GM23338 (cell line): ENCODE data around the gene TSFM. TPM values are rescaled to one million over a fixed set of nuclear protein-coding genes. Genes with fewer than 3 reads are reported as not detected.

Source experiments
- ATAC-seq: fragments of 200-7000 bp; cut with Tn5 transposase; 3 replicates; pipeline ENCODE4 v1.9.1; 2020
- DNase-seq: peaks from one replicate; pipeline ENCODE4 v3.0.0-alpha.2; 2015; ENCODE audit warnings: low spot score
- H2AFZ ChIP-seq: fragments of 200-600 bp; sonication (generic); 2 replicates; pipeline ENCODE4 v1.8.0; 2016; ENCODE audit warnings: antibody characterized with exemption, mild to moderate bottlenecking, moderate library complexity
- H3F3A ChIP-seq: fragments of 200-600 bp; sonication (generic); replicated peaks from 2 replicates; pipeline ENCODE4 v1.8.0; 2017; ENCODE audit warnings: antibody characterized with exemption, mixed run types, low read depth
- H3K27ac ChIP-seq: fragments of 200-600 bp; sonication (generic); 2 replicates; pipeline ENCODE4 v1.6.1; 2016; ENCODE audit warnings: low read depth
- H3K27me3 ChIP-seq: fragments of 200-600 bp; sonication (generic); 2 replicates; pipeline ENCODE4 v1.8.0; 2016; ENCODE audit warnings: mild to moderate bottlenecking, mixed run types, moderate library complexity; ENCODE audit not compliant: insufficient read depth
- H3K36me3 ChIP-seq: fragments of 200-600 bp; sonication (generic); 2 replicates; pipeline ENCODE4 v1.8.0; 2016; ENCODE audit warnings: mild to moderate bottlenecking; ENCODE audit not compliant: insufficient read depth
- H3K4me1 ChIP-seq: fragments of 200-600 bp; sonication (generic); 2 replicates; pipeline ENCODE4 v1.8.0; 2016; ENCODE audit warnings: mild to moderate bottlenecking, moderate library complexity; ENCODE audit not compliant: insufficient read depth
- H3K4me2 ChIP-seq: fragments of 200-600 bp; sonication (generic); 2 replicates; pipeline ENCODE4 v1.7.1; 2017; ENCODE audit warnings: mixed run types
- H3K4me3 ChIP-seq: fragments of 200-600 bp; sonication (generic); 2 replicates; pipeline ENCODE4 v1.6.1; 2016; ENCODE audit warnings: mixed run types
- H3K79me2 ChIP-seq: fragments of 200-600 bp; sonication (generic); replicated peaks from 2 replicates; pipeline ENCODE4 v1.8.0; 2017; ENCODE audit warnings: mild to moderate bottlenecking; ENCODE audit not compliant: insufficient read depth
- H3K9me2 ChIP-seq: fragments of 200-600 bp; sonication (generic); 2 replicates; pipeline ENCODE4 v1.8.0; 2017; ENCODE audit not compliant: insufficient read depth
- H4K20me1 ChIP-seq: fragments of 200-600 bp; sonication (generic); replicated peaks from 2 replicates; pipeline ENCODE4 v1.8.0; 2017; ENCODE audit warnings: mild to moderate bottlenecking; ENCODE audit not compliant: insufficient read depth
- H3K27ac Mint-ChIP-seq: 2 replicates; pipeline ENCODE4 v1.8.0; 2020; ENCODE audit warnings: inconsistent platforms, mild to moderate bottlenecking, moderate library complexity, mixed read lengths
- H3K27me3 Mint-ChIP-seq: 3 replicates; pipeline ENCODE4 v1.8.0; 2022; ENCODE audit warnings: low read depth, mild to moderate bottlenecking, moderate library complexity, mixed read lengths, inconsistent platforms; ENCODE audit not compliant: insufficient read depth, poor library complexity
- H3K36me3 Mint-ChIP-seq: 3 replicates; pipeline ENCODE4 v1.8.0; 2021; ENCODE audit warnings: low read depth, mild to moderate bottlenecking, inconsistent platforms, moderate library complexity, mixed read lengths
- H3K4me1 Mint-ChIP-seq: 3 replicates; pipeline ENCODE4 v1.8.0; 2020; ENCODE audit warnings: mild to moderate bottlenecking, inconsistent platforms, mixed read lengths
- H3K4me3 Mint-ChIP-seq: 3 replicates; pipeline ENCODE4 v1.8.0; 2021; ENCODE audit warnings: moderate library complexity, mild to moderate bottlenecking, inconsistent platforms, mixed read lengths
- H3K9me3 Mint-ChIP-seq: 3 replicates; pipeline ENCODE4 v1.8.0; 2020; ENCODE audit warnings: moderate library complexity, mild to moderate bottlenecking, inconsistent platforms, mixed read lengths
- CREB1 ChIP-seq: fragments of 250-450 bp; sonication (Bioruptor Pico); IDR thresholded peaks from 2 replicates; pipeline ENCODE4 v1.5.0; 2020; ENCODE audit warnings: low read depth, mild to moderate bottlenecking, moderate library complexity
- CTCF ChIP-seq, 2 experiments: fragments of 200-600 bp in 1 of 2; sonication (generic) in 1 of 2; conservative IDR thresholded peaks; 2 replicates each; pipeline versions ENCODE4 v1.5.1 to v1.6.1; 2016 to 2017; ENCODE audit warnings: antibody characterized with exemption in 2 of 2, low read depth in 2 of 2, mild to moderate bottlenecking in 2 of 2, moderate library complexity in 1 of 2
- ETS1 ChIP-seq: IDR thresholded peaks from 2 replicates; pipeline ENCODE4 v1.6.1; 2016; ENCODE audit warnings: antibody characterized with exemption
- EZH2 ChIP-seq: fragments of 200-600 bp; sonication (generic); IDR thresholded peaks from one replicate; pipeline ENCODE4 v1.8.0; 2017; ENCODE audit warnings: antibody characterized with exemption, mild to moderate bottlenecking, low read depth; ENCODE audit not compliant: unreplicated experiment
- EZH2phosphoT487 ChIP-seq: fragments of 200-600 bp; sonication (generic); IDR thresholded peaks from one replicate; pipeline ENCODE4 v1.8.1; 2018; ENCODE audit warnings: antibody characterized with exemption; ENCODE audit not compliant: unreplicated experiment
- JUNB ChIP-seq: IDR thresholded peaks from one replicate; pipeline ENCODE4 v1.6.1; 2016; ENCODE audit warnings: antibody characterized with exemption; ENCODE audit not compliant: unreplicated experiment
- NANOG ChIP-seq: IDR thresholded peaks from 2 replicates; pipeline ENCODE4 v1.6.1; 2016; ENCODE audit warnings: antibody characterized with exemption, borderline replicate concordance
- POLR2AphosphoS5 ChIP-seq: IDR thresholded peaks from 2 replicates; pipeline ENCODE4 v1.6.1; 2016; ENCODE audit warnings: antibody characterized with exemption, low read depth
- STAT1 ChIP-seq: IDR thresholded peaks from one replicate; pipeline ENCODE4 v1.6.1; 2016; ENCODE audit warnings: antibody characterized with exemption; ENCODE audit not compliant: unreplicated experiment
- ZNF114 ChIP-seq: fragments of 250-450 bp; sonication (Bioruptor Pico); IDR thresholded peaks from 2 replicates; pipeline ENCODE4 v1.5.0; 2020; ENCODE audit warnings: mild to moderate bottlenecking, moderate library complexity
- ZNF331 ChIP-seq: fragments of 250-450 bp; sonication (Bioruptor Pico); IDR thresholded peaks from 2 replicates; pipeline ENCODE4 v1.5.0; 2020; ENCODE audit warnings: low read depth, mild to moderate bottlenecking, moderate library complexity
- polyA plus RNA-seq: library from polyadenylated mRNA; unstranded; fragments of >200 nt; fragmentation: Nextera tagmentation; extraction: Ambion mirVana; gene quantifications from 2 replicates; pipeline ENCODE4 v1.2.1, GENCODE V29; 2016
- total RNA-seq: library from RNA; depleted of rRNA; stranded (reverse); fragments of >200 nt; shearing (Covaris generic); gene quantifications from 2 replicates; pipeline ENCODE4 v1.2.3, GENCODE V29; 2014
- TF ChIP-seq, protein P1 (sequence below): IDR thresholded peaks from one replicate; pipeline ENCODE4 v1.6.1; 2018; ENCODE audit warnings: antibody characterized with exemption; ENCODE audit not compliant: unreplicated experiment

The TSFM gene
- total and polyA plus RNA-seq, 2 experiments from 2014 or later = 29.5 to 43.1 TPM

DNA sequence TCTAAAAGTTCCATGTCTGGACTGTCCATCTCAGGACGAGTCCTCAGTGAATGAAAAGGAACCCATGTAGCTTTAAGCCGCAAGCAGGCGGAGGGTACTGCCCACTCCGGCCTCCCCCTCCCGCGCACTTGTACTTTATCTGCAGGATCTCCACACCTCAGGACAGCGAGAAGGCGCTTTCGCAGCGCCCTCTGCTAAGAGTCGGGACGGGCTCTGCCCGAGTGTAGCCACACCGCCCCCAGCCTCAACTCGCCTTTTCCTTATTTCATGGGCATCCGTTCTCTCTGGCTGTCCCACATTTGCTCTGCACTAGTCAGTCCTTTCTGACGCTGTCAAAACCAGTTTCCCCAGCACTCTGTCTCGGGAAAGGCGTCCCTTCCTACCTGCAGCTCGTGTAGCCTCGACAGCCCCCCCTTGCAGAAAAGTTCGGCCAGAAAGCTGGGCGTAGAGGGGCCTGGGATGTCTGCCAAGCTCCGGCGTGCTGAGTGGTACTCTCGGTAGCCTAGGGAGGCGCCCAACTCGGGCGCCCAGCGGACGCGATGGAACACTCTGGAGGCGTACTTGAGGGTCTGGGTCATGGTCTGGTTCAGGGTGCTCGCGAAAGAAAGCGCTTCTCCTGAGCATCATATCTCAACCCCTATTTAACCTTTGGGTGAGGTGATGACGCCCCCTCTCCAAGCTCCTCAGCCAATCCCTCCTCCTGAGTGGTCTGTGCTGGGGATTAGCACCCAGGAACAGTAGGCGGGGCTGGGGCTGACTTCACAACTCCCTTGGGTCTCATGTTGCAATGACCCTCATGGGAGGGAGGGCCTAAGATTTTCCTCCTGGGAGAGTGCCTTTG lies 15.9 kb upstream of the TSFM start, which contains the start of gene CYP27B1:
Gene CYP27B1, minus strand, starts transcription at position 615 of the 841 bp plus-strand sequence. Its CDS starts 37 bp downstream, at position 578.
- Histone ChIP-seq H3K27ac (no peak within 1 kb of the TSS), H3K4me2 (peak within 1 kb of the TSS; percentile 97), H3K79me2 (no peaks in the 10 kb centered on the region), H3K27me3 (peaks cover 63% of the 10 kb centered on the region), H3K4me1 (peaks cover 21% of the 10 kb centered on the region; the same call in 1 of the 2 replicates), H3K4me3 (peak within 1 kb of the TSS; percentile 83), H3K36me3 (no peaks in the 10 kb centered on the region; the same call in 1 of the 2 replicates), H3K9me2 (no peaks in the 10 kb centered on the region), H3F3A (peaks cover 11% of the 10 kb centered on the region), H4K20me1 (0 out of 2 replicates have a peak, but pooled peaks cover 7% of the 10 kb centered on the region), H2AFZ (no peak within 1 kb of the TSS; the same call in 1 of the 2 replicates)
- Mint-ChIP-seq H3K36me3 (peaks cover 35% of the 10 kb centered on the region), H3K4me3 (peak within 1 kb of the TSS; percentile 68), H3K4me1 (peaks cover 39% of the 10 kb centered on the region), H3K27ac (no peak within 1 kb of the TSS), H3K9me3 (no peaks in the 10 kb centered on the region), H3K27me3 (peaks cover 42% of the 10 kb centered on the region)
- peak; percentile 34; the same call in 1 of the 2 replicates for TF ChIP-seq POLR2AphosphoS5
- TF ChIP-seq EZH2 = peak; percentile 30
- TF ChIP-seq CREB1 = no peak
- DNase-seq (peak; percentile 86), ATAC-seq (peak; percentile 54)

GRCh38 chr12:57767305-57767698 lies 15.3 kb upstream of the TSFM start:
- no peak overlapping the region for H3K27ac ChIP-seq
- peak overlapping the region; percentile 97 for H3K4me2 ChIP-seq
- peaks cover 57% of the 10 kb centered on the region for H3K27me3 ChIP-seq
- Mint-ChIP-seq H3K9me3 (no peaks in the 10 kb centered on the region), H3K27ac (no peak overlapping the region), H3K4me3 (peak overlapping the region; percentile 68), H3K27me3 (peaks cover 45% of the 10 kb centered on the region), H3K36me3 (peaks cover 35% of the 10 kb centered on the region), H3K4me1 (peaks cover 39% of the 10 kb centered on the region)
- peaks cover 21% of the 10 kb centered on the region; the same call in 1 of the 2 replicates for H3K4me1 ChIP-seq
- DNase-seq (no peak), ATAC-seq (no peak)
- no peak overlapping the region for H2AFZ ChIP-seq
- 0 out of 2 replicates have a peak, but pooled peaks cover 7% of the 10 kb centered on the region for H4K20me1 ChIP-seq
- no peaks in the 10 kb centered on the region for H3K9me2 ChIP-seq
- no peaks in the 10 kb centered on the region; the same call in 1 of the 2 replicates for H3K36me3 ChIP-seq
- H3K4me3 ChIP-seq = peak overlapping the region; percentile 83
- no peaks in the 10 kb centered on the region for H3K79me2 ChIP-seq
- H3F3A ChIP-seq = peaks cover 11% of the 10 kb centered on the region
- TF ChIP-seq JUNB (no peak), POLR2AphosphoS5 (no peak), STAT1 (no peak), CTCF (conservative IDR thresholded peaks at IDR 0.05; ENCODE audit: low read depth in 2 of 2) (no peak), ETS1 (no peak), EZH2phosphoT487 (no peak), EZH2 (no peak), ZNF331 (CRISPR knock-in tag) (no peak), CREB1 (no peak), ZNF114 (CRISPR knock-in tag) (no peak), NANOG (no peak)
- TF ChIP-seq, protein P1, sequence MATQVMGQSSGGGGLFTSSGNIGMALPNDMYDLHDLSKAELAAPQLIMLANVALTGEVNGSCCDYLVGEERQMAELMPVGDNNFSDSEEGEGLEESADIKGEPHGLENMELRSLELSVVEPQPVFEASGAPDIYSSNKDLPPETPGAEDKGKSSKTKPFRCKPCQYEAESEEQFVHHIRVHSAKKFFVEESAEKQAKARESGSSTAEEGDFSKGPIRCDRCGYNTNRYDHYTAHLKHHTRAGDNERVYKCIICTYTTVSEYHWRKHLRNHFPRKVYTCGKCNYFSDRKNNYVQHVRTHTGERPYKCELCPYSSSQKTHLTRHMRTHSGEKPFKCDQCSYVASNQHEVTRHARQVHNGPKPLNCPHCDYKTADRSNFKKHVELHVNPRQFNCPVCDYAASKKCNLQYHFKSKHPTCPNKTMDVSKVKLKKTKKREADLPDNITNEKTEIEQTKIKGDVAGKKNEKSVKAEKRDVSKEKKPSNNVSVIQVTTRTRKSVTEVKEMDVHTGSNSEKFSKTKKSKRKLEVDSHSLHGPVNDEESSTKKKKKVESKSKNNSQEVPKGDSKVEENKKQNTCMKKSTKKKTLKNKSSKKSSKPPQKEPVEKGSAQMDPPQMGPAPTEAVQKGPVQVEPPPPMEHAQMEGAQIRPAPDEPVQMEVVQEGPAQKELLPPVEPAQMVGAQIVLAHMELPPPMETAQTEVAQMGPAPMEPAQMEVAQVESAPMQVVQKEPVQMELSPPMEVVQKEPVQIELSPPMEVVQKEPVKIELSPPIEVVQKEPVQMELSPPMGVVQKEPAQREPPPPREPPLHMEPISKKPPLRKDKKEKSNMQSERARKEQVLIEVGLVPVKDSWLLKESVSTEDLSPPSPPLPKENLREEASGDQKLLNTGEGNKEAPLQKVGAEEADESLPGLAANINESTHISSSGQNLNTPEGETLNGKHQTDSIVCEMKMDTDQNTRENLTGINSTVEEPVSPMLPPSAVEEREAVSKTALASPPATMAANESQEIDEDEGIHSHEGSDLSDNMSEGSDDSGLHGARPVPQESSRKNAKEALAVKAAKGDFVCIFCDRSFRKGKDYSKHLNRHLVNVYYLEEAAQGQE = no peak
